HEK293 (cell line): ENCODE results near the gene SUPT5H.

Experiments used
- GFI1B ChIP-seq: fragments of 450-650 bp; formaldehyde crosslinking; IDR thresholded peaks from 2 replicates; pipeline ENCODE4 v1.5.1; 2016; ENCODE audit warnings: missing biosample characterization, missing genetic modification characterization
- KLF8 ChIP-seq: fragments of 450-650 bp; formaldehyde crosslinking; IDR thresholded peaks from 2 replicates; pipeline ENCODE4 v1.5.1; 2016; ENCODE audit warnings: missing biosample characterization, missing genetic modification characterization
- PRDM4 ChIP-seq: fragments of 450-650 bp; formaldehyde crosslinking; IDR thresholded peaks from 2 replicates; pipeline ENCODE4 v1.5.1; 2017; ENCODE audit warnings: missing biosample characterization, missing genetic modification characterization
- SALL2 ChIP-seq: fragments of 450-650 bp; formaldehyde crosslinking; IDR thresholded peaks from 2 replicates; pipeline ENCODE4 v1.5.0; 2017; ENCODE audit warnings: missing biosample characterization, mild to moderate bottlenecking, missing genetic modification characterization, borderline replicate concordance
- YY1 ChIP-seq: fragments of 450-650 bp; formaldehyde crosslinking; IDR thresholded peaks from 2 replicates; pipeline ENCODE4 v1.5.1; 2018; ENCODE audit warnings: missing biosample characterization, missing genetic modification characterization
- ZBTB20 ChIP-seq: fragments of 450-650 bp; formaldehyde crosslinking; IDR thresholded peaks from 2 replicates; pipeline ENCODE4 v1.5.1; 2016; ENCODE audit warnings: missing biosample characterization, missing genetic modification characterization
- ZBTB44 ChIP-seq: fragments of 450-650 bp; IDR thresholded peaks from 2 replicates; pipeline ENCODE4 v1.5.1; 2018; ENCODE audit warnings: missing biosample characterization, mild to moderate bottlenecking, missing genetic modification characterization
- ZFP37 ChIP-seq: fragments of 450-650 bp; formaldehyde crosslinking; IDR thresholded peaks from 2 replicates; pipeline ENCODE4 v1.5.1; 2016; ENCODE audit warnings: missing biosample characterization, missing genetic modification characterization
- ZNF121 ChIP-seq: fragments of 450-650 bp; formaldehyde crosslinking; IDR thresholded peaks from 2 replicates; pipeline ENCODE4 v1.5.1; 2016; ENCODE audit warnings: missing biosample characterization, missing genetic modification characterization
- ZNF148 ChIP-seq: fragments of 450-650 bp; formaldehyde crosslinking; IDR thresholded peaks from 2 replicates; pipeline ENCODE4 v1.5.0; 2017; ENCODE audit warnings: missing biosample characterization, missing genetic modification characterization, borderline replicate concordance
- ZNF214 ChIP-seq: fragments of 450-650 bp; formaldehyde crosslinking; IDR thresholded peaks from 2 replicates; pipeline ENCODE4 v1.5.1; 2017; ENCODE audit warnings: missing biosample characterization, mild to moderate bottlenecking, missing genetic modification characterization, borderline replicate concordance
- ZNF335 ChIP-seq: fragments of 450-650 bp; formaldehyde crosslinking; conservative IDR thresholded peaks from 2 replicates; pipeline ENCODE4 v1.5.1; 2016; ENCODE audit warnings: missing biosample characterization, missing genetic modification characterization
- ZNF366 ChIP-seq: fragments of 450-650 bp; formaldehyde crosslinking; conservative IDR thresholded peaks from 2 replicates; pipeline ENCODE4 v1.5.1; 2016; ENCODE audit warnings: missing biosample characterization, missing genetic modification characterization
- ZNF391 ChIP-seq: fragments of 450-650 bp; formaldehyde crosslinking; IDR thresholded peaks from 2 replicates; pipeline ENCODE4 v1.5.1; 2016; ENCODE audit warnings: low read depth, missing biosample characterization, missing genetic modification characterization, borderline replicate concordance
- ZNF433 ChIP-seq: fragments of 450-650 bp; formaldehyde crosslinking; IDR thresholded peaks from 2 replicates; pipeline ENCODE4 v1.5.1; 2016; ENCODE audit warnings: missing biosample characterization, missing genetic modification characterization, low read depth
- ZNF548 ChIP-seq: fragments of 450-650 bp; formaldehyde crosslinking; IDR thresholded peaks from 2 replicates; pipeline ENCODE4 v1.5.1; 2016; ENCODE audit warnings: missing biosample characterization, missing genetic modification characterization
- ZNF561 ChIP-seq: fragments of 450-650 bp; IDR thresholded peaks from 2 replicates; pipeline ENCODE4 v1.5.1; 2018; ENCODE audit warnings: missing biosample characterization, missing genetic modification characterization, borderline replicate concordance
- ZNF670 ChIP-seq: fragments of 450-650 bp; formaldehyde crosslinking; IDR thresholded peaks from 2 replicates; pipeline ENCODE4 v1.5.1; 2016; ENCODE audit warnings: missing biosample characterization, missing genetic modification characterization, low read depth
- ZNF692 ChIP-seq: fragments of 450-650 bp; formaldehyde crosslinking; IDR thresholded peaks from 2 replicates; pipeline ENCODE4 v1.5.1; 2016; ENCODE audit warnings: missing biosample characterization, missing genetic modification characterization
- ZNF701 ChIP-seq: fragments of 450-650 bp; formaldehyde crosslinking; IDR thresholded peaks from 2 replicates; pipeline ENCODE4 v1.5.1; 2016; ENCODE audit warnings: missing biosample characterization, missing genetic modification characterization
- ZNF837 ChIP-seq: fragments of 450-650 bp; formaldehyde crosslinking; IDR thresholded peaks from 2 replicates; pipeline ENCODE4 v1.5.1; 2016; ENCODE audit warnings: missing biosample characterization, missing genetic modification characterization
- TF ChIP-seq, protein P1 (sequence below): fragments of 450-650 bp; formaldehyde crosslinking; IDR thresholded peaks from 2 replicates; pipeline ENCODE4 v1.5.1; 2016; ENCODE audit warnings: missing biosample characterization, missing genetic modification characterization
- TF ChIP-seq, protein P2 (sequence below): sonication (generic); formaldehyde crosslinking; IDR thresholded peaks from 2 replicates; pipeline ENCODE4 v1.8.1; 2022; ENCODE audit warnings: mild to moderate bottlenecking, moderate library complexity, missing genetic modification reagents
- TF ChIP-seq, protein P3 (sequence below): fragments of 450-650 bp; formaldehyde crosslinking; IDR thresholded peaks from 2 replicates; pipeline ENCODE4 v1.5.1; 2017; ENCODE audit warnings: missing biosample characterization, missing genetic modification characterization
- TF ChIP-seq, protein P4 (sequence below): fragments of 450-650 bp; formaldehyde crosslinking; IDR thresholded peaks from 2 replicates; pipeline ENCODE4 v1.5.1; 2017; ENCODE audit warnings: missing biosample characterization, missing genetic modification characterization

SUPT5H gene

GRCh38 chr19:39412100-39412866 lies 33.1 kb upstream of the SUPT5H start, which contains the start of gene PLEKHG2 (continued):
- peak; percentile 93 for TF ChIP-seq ZNF692 (tag by site-specific recombination)
- TF ChIP-seq ZBTB44 (tag by site-specific recombination): peak; percentile 92
- peak; percentile 100 for TF ChIP-seq ZNF561
- no peak for TF ChIP-seq ZNF433 (tag by site-specific recombination)
- TF ChIP-seq, protein P1, sequence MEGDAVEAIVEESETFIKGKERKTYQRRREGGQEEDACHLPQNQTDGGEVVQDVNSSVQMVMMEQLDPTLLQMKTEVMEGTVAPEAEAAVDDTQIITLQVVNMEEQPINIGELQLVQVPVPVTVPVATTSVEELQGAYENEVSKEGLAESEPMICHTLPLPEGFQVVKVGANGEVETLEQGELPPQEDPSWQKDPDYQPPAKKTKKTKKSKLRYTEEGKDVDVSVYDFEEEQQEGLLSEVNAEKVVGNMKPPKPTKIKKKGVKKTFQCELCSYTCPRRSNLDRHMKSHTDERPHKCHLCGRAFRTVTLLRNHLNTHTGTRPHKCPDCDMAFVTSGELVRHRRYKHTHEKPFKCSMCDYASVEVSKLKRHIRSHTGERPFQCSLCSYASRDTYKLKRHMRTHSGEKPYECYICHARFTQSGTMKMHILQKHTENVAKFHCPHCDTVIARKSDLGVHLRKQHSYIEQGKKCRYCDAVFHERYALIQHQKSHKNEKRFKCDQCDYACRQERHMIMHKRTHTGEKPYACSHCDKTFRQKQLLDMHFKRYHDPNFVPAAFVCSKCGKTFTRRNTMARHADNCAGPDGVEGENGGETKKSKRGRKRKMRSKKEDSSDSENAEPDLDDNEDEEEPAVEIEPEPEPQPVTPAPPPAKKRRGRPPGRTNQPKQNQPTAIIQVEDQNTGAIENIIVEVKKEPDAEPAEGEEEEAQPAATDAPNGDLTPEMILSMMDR: peak; percentile 99
- peak; percentile 54; the same call in 1 of the 2 replicates for TF ChIP-seq ZNF366 (tag by site-specific recombination)
- TF ChIP-seq ZNF391: peak; percentile 99
- TF ChIP-seq, protein P2, sequence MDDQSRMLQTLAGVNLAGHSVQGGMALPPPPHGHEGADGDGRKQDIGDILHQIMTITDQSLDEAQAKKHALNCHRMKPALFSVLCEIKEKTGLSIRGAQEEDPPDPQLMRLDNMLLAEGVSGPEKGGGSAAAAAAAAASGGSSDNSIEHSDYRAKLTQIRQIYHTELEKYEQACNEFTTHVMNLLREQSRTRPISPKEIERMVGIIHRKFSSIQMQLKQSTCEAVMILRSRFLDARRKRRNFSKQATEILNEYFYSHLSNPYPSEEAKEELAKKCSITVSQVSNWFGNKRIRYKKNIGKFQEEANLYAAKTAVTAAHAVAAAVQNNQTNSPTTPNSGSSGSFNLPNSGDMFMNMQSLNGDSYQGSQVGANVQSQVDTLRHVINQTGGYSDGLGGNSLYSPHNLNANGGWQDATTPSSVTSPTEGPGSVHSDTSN (CRISPR knock-in tag): no peak
- TF ChIP-seq ZFP37 (tag by site-specific recombination): peak; percentile 88
- TF ChIP-seq, protein P3, sequence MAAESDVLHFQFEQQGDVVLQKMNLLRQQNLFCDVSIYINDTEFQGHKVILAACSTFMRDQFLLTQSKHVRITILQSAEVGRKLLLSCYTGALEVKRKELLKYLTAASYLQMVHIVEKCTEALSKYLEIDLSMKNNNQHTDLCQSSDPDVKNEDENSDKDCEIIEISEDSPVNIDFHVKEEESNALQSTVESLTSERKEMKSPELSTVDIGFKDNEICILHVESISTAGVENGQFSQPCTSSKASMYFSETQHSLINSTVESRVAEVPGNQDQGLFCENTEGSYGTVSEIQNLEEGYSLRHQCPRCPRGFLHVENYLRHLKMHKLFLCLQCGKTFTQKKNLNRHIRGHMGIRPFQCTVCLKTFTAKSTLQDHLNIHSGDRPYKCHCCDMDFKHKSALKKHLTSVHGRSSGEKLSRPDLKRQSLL (tag by site-specific recombination): peak; percentile 88
- peak; percentile 97 for TF ChIP-seq ZNF121 (tag by site-specific recombination)
- TF ChIP-seq ZNF335 (tag by site-specific recombination): peak; percentile 97
- no peak for TF ChIP-seq ZNF837 (tag by site-specific recombination)
- TF ChIP-seq ZBTB20 (tag by site-specific recombination): no peak
- peak; percentile 72; the same call in 1 of the 2 replicates for TF ChIP-seq YY1 (tag by site-specific recombination)
- no peak for TF ChIP-seq ZNF548
- peak; percentile 93 for TF ChIP-seq ZNF148
- TF ChIP-seq, protein P4, sequence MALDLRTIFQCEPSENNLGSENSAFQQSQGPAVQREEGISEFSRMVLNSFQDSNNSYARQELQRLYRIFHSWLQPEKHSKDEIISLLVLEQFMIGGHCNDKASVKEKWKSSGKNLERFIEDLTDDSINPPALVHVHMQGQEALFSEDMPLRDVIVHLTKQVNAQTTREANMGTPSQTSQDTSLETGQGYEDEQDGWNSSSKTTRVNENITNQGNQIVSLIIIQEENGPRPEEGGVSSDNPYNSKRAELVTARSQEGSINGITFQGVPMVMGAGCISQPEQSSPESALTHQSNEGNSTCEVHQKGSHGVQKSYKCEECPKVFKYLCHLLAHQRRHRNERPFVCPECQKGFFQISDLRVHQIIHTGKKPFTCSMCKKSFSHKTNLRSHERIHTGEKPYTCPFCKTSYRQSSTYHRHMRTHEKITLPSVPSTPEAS (tag by site-specific recombination): peak; percentile 75
- no peak for TF ChIP-seq ZNF670 (tag by site-specific recombination)
- peak; percentile 80 for TF ChIP-seq PRDM4 (tag by site-specific recombination)
- TF ChIP-seq ZNF701 (tag by site-specific recombination): no peak
- no peak for TF ChIP-seq ZNF214
- peak; percentile 42; the same call in 1 of the 2 replicates for TF ChIP-seq SALL2 (tag by site-specific recombination)
- TF ChIP-seq KLF8 (tag by site-specific recombination): peak; percentile 96
- TF ChIP-seq GFI1B (tag by site-specific recombination): peak; percentile 58; the same call in 1 of the 2 replicates
